ENCODE data around the gene CD164. TPM values are rescaled to one million over a fixed set of nuclear protein-coding genes. Genes with fewer than 3 reads are reported as not detected.

CD164 gene
- total RNA-seq (ENCODE audit: insufficient read depth, low replicate concordance) = 184 TPM

GRCh38 chr6:109381747-109382575 lies at the start of gene CD164:
Gene CD164, minus strand, starts transcription at chr6:109382467. Its CDS starts 89 bp downstream, at chr6:109382378.
- DNase-seq (ENCODE audit: low spot score) = peak; percentile 97

GRCh38 chr6:109429496-109429895 lies 47.2 kb upstream of the CD164 start:
- DNase-seq (ENCODE audit: low spot score) = no peak

DNA sequence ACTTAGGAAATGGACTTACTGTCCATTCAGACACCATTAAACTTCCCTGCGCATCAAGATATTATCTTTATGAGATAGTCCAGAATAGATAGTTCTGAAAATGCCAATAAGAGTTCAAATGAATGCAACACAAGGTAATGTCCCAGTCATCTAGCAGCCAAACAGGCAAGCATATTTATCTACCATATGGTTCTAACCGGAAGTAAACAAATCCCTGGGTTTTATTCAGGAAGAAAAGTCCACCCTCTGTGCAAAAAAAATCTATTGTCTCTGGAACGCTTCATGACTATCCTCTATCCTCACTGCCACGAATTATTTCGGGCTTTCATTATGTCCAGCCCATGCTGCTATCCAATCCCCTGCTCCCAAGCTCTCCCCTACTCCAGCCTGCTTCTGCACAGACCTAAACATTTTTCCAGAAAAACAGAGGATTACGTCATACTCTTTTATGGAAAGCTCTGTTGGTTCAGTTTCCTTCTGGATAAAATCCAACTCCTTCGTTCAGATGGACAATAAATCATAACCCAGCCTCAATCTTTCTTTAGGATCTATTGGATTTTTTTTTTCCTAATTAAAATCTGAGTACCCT lies 46.7 kb upstream of the CD164 start:
- DNase-seq (ENCODE audit: low spot score) = peak; percentile 83

DNA sequence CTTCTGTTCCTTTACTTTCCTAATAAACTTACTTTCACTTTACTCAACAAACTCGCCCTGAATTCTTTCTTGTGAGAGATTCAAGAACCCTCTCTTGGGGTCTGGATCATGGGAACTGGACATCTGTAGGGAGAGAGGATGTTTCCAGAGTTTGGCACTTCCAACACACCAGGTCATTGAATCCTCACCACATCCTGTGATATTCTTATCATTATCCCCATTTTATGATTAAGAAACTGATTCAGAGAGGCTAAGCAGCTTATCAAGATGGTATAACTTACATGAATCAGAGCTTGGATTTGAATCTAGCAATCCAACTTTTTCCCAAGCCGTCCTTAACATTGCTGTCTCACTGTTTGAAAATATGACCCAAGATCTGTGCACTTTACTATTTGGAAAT lies 42.7 kb upstream of the CD164 start:
- DNase-seq (ENCODE audit: low spot score) = no peak

GRCh38 chr6:109421184-109421583 lies 38.9 kb upstream of the CD164 start:
- no peak for DNase-seq (ENCODE audit: low spot score)

GRCh38 chr6:109420751-109421150 lies 38.5 kb upstream of the CD164 start:
- DNase-seq (ENCODE audit: low spot score) = no peak

DNA sequence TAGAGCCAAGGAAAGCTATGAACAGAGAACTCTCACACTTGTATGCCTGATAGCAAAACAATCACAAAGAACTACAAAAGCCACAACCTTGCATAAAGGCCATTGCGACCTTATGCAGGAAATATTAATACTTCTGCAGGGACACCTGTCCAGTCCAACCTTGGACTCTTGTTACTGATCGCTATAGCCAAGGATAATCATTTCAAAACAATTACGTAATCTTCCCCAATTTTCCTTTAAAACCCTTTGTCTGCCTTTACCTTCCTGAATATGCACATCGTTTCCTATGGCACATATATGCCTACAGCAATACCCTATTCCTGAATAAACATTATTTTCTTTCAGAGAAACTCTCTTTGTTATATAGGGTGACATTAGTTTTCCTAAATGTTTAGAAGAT lies 35.4 kb upstream of the CD164 start:
- no peak for DNase-seq (ENCODE audit: low spot score)

GRCh38 chr6:109411034-109411433 lies 28.8 kb upstream of the CD164 start:
- no peak for DNase-seq (ENCODE audit: low spot score)

DNA sequence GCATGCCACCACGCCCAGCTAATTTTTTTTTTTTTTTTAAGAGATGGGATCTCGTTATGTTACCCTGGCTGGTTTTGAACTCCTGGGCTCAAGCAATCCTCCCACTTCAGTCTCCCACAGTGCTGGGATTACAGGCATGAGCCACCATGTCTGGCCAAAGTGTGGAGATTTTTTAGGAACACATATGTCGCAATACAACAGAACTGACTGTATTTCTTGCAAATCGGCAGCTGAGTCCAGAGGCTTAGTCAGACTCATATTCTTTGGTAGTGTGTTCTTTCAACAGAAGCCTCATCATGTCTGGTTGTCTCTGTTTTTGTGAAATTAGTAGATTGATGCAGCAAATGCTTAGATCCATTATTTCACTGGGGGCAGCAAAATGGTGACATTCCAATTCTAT lies 23.9 kb upstream of the CD164 start:
- DNase-seq (ENCODE audit: low spot score) = peak; percentile 32

- DNase-seq (ENCODE audit: low spot score) = no peak
Measured at GRCh38 chr6:109397020-109397419, 14.8 kb upstream of the CD164 start.

GRCh38 chr6:109396046-109396718 lies 13.9 kb upstream of the CD164 start:
- DNase-seq (ENCODE audit: low spot score) = no peak

DNA sequence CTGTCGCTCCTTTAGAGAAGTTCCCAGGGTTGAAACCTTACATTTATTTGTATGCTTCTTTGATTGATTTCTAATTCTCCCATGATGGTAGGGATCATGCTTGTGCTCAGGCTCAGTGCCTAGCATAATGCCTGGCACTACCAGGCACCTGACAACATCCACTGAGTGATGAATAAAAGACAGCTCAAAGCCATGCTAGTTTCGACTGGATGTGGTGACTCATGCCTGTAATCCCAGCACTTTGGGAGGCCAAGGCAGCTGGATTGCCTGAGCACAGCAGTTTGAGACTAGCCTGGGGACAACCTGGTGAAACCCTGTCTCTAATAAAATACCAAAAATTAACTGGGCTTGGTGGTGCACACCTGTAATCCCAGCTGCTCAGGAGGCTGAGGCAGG lies 11.6 kb upstream of the CD164 start:
- no peak for DNase-seq (ENCODE audit: low spot score)

- no peak for DNase-seq (ENCODE audit: low spot score)
Measured at GRCh38 chr6:109393157-109393885, 11.1 kb upstream of the CD164 start.

DNA sequence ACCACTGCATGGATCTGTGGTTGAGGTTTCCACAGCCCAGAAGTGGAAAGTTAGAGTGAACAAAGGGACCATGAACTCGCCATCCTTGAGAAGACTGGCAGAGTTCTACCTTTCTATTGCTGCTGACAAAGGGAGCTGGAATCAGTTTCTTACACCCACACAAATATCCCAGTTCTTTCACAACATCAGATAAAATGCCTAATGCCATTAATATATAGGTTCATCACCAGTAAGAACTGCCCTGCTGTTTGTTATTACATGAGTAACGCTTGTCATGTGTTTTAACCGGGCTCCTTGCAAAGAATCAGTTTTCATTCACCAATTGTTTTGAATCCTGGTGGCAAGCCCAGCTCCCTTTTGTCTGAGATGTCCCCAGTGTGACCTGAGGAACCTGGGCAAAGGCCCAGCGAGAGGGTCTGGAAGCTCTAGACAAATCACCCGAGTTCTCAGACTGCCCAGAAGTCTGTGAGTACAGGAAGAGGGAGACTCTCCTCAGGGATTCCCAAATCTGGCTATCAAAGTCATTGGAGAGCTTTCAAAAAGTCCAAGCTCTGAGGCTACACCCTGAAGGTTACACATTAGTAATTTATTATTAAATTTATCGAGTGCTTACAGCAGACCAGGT lies 7.5 kb upstream of the CD164 start:
- no peak for DNase-seq (ENCODE audit: low spot score)

GRCh38 chr6:109388265-109388664 lies 6.0 kb upstream of the CD164 start:
- no peak for DNase-seq (ENCODE audit: low spot score)

- no peak for DNase-seq (ENCODE audit: low spot score)
Measured at GRCh38 chr6:109383438-109383940, 1.2 kb upstream of the CD164 start.

- DNase-seq (ENCODE audit: low spot score) = peak; percentile 98
Measured at GRCh38 chr6:109382576-109383437, 540 bp upstream of the CD164 start.

GRCh38 chr6:109381061-109381746 lies 1.1 kb downstream of the CD164 start:
- no peak for DNase-seq (ENCODE audit: low spot score)

DNA sequence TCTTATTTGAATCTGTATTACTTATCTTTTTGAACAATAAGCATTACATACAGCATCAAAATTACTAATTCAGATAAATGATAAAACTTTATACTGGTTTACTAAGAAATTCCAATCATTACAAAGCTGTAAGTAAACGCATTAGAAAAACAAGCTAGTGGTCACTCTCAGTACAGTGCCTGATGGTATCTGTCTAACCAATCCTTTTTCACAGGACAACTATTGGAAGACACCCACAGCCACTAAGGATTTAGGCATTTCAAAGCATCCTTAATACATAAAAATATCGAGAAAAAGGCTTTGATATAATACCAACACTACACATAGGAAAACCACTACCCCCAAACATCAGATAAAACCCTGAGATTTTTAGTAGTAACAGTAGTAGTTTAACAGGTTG lies 2.6 kb downstream of the CD164 start:
- DNase-seq (ENCODE audit: low spot score) = no peak

DNA sequence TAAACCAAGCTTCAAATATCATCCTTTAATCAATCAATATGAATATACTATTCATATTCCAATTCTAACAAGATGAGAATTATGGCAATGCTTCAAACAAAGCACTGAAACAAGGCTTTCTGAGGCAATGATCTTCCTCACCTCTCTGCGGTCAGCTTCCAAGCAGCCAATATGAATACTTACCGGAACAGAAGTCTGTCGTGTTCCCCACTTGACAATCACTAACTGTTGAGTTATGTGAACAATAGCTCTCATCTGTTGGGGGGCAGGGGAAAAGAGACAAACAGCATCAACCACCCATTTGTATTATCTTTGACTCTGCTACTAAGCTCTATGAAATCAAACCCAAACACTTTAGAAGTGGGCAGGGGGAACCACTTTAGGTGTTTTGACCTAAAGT lies 4.5 kb downstream of the CD164 start:
- no peak for DNase-seq (ENCODE audit: low spot score)

Measured in umbilical cord (tissue), 2 donors.